Nephron (organoid): ENCODE measurements around the gene B4GALNT3.

Source experiments
- H3K27ac Mint-ChIP-seq, 3 experiments: 2 replicates each; pipeline ENCODE4 v1.8.0; 2020; ENCODE audit warnings: mixed read lengths in 3 of 3, mild to moderate bottlenecking in 2 of 3, moderate library complexity in 1 of 3
- H3K27me3 Mint-ChIP-seq: 2 replicates; pipeline ENCODE4 v1.8.0; 2021; ENCODE audit warnings: low read depth, mild to moderate bottlenecking, moderate library complexity, mixed read lengths
- H3K36me3 Mint-ChIP-seq: 2 replicates; pipeline ENCODE4 v1.8.0; 2020; ENCODE audit warnings: low read depth, mixed read lengths
- H3K4me1 Mint-ChIP-seq: 2 replicates; pipeline ENCODE4 v1.8.0; 2020; ENCODE audit warnings: mixed read lengths
- H3K4me3 Mint-ChIP-seq, 3 experiments: 2 replicates each; pipeline ENCODE4 v1.8.0; 2020; ENCODE audit warnings: mild to moderate bottlenecking in 3 of 3, mixed read lengths in 3 of 3, moderate library complexity in 2 of 3
- H3K9me3 Mint-ChIP-seq: 2 replicates; pipeline ENCODE4 v1.8.0; 2020; ENCODE audit warnings: mixed read lengths
- TF ChIP-seq, protein P1 (sequence below), 3 experiments: fragments of 200-600 bp; sonication (generic); IDR thresholded peaks; one replicate each; pipeline ENCODE4 v1.5.0; 2021; ENCODE audit warnings: antibody characterized with exemption in 3 of 3; ENCODE audit not compliant: unreplicated experiment in 3 of 3

B4GALNT3 gene

DNA sequence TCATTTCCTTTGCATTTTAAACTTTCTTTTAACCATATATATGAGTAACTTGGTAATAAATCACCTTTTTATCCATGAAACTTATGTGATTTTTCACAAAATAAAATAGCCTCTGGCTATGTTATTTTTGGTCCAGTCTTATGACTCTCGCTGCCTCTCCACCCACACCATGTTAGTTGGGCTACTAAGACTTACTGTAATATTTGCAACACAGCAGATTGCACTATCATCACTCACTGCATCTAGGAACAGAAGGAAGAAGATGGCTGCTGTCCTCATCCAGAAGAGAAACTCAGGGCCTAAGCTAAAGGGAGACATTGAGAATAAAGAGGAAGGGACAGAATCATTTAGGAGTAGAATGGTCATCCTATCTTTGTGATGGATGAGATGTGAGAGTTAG, 12.6 kb upstream of the B4GALNT3 start:
- Mint-ChIP-seq H3K9me3 (no peaks in the 10 kb centered on the region), H3K36me3 (peaks cover 3% of the 10 kb centered on the region), H3K27me3 (peaks cover 4% of the 10 kb centered on the region), H3K4me1 (no peaks in the 10 kb centered on the region), H3K4me3 (no peak overlapping the region), H3K27ac (no peak overlapping the region)
- TF ChIP-seq, protein P1, sequence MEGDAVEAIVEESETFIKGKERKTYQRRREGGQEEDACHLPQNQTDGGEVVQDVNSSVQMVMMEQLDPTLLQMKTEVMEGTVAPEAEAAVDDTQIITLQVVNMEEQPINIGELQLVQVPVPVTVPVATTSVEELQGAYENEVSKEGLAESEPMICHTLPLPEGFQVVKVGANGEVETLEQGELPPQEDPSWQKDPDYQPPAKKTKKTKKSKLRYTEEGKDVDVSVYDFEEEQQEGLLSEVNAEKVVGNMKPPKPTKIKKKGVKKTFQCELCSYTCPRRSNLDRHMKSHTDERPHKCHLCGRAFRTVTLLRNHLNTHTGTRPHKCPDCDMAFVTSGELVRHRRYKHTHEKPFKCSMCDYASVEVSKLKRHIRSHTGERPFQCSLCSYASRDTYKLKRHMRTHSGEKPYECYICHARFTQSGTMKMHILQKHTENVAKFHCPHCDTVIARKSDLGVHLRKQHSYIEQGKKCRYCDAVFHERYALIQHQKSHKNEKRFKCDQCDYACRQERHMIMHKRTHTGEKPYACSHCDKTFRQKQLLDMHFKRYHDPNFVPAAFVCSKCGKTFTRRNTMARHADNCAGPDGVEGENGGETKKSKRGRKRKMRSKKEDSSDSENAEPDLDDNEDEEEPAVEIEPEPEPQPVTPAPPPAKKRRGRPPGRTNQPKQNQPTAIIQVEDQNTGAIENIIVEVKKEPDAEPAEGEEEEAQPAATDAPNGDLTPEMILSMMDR (IDR thresholded peaks at IDR 0.05; ENCODE audit: unreplicated experiment in 3 of 3): no peak

DNA sequence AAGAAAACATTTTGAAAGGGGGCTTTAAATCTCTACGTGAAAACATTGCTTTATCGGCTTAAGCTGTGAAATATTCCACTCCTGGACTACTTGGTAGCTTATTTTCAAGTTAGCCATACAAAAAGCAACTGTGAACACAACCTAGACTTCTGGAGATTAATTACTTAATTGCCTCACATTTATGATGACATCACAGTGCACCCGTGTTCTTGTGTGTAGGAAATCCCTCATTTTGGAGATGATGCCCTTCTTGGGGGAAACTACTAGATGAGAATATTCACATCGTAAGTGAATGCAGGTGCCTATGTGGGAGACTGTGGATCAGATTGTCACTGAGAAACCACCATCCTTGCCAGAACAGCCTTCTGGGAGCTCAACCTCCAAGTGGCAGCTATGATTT, 10.5 kb upstream of the B4GALNT3 start:
- Mint-ChIP-seq H3K27ac (no peak overlapping the region), H3K36me3 (no peaks in the 10 kb centered on the region), H3K4me3 (no peak overlapping the region), H3K27me3 (peaks cover 8% of the 10 kb centered on the region), H3K9me3 (no peaks in the 10 kb centered on the region), H3K4me1 (no peaks in the 10 kb centered on the region)
- TF ChIP-seq, protein P1 (IDR thresholded peaks at IDR 0.05; ENCODE audit: unreplicated experiment in 3 of 3): no peak

GRCh38 chr12:450438-450837, 9.3 kb upstream of the B4GALNT3 start:
- Mint-ChIP-seq H3K4me3 (no peak overlapping the region), H3K27ac (no peak overlapping the region), H3K9me3 (no peaks in the 10 kb centered on the region), H3K4me1 (no peaks in the 10 kb centered on the region), H3K27me3 (peaks cover 8% of the 10 kb centered on the region), H3K36me3 (no peaks in the 10 kb centered on the region)
- TF ChIP-seq, protein P1 (IDR thresholded peaks at IDR 0.05; ENCODE audit: unreplicated experiment in 3 of 3): no peak

GRCh38 chr12:452667-453210, 7.0 kb upstream of the B4GALNT3 start:
- Mint-ChIP-seq H3K4me1 (no peaks in the 10 kb centered on the region), H3K4me3 (no peak overlapping the region)
- TF ChIP-seq, protein P1 (IDR thresholded peaks at IDR 0.05; ENCODE audit: unreplicated experiment in 3 of 3): no peak

GRCh38 chr12:454833-455232, 4.9 kb upstream of the B4GALNT3 start:
- Mint-ChIP-seq H3K4me3 (no peak overlapping the region), H3K27me3 (peaks cover 48% of the 10 kb centered on the region), H3K4me1 (peaks cover 3% of the 10 kb centered on the region), H3K36me3 (no peaks in the 10 kb centered on the region), H3K27ac (no peak overlapping the region), H3K9me3 (no peaks in the 10 kb centered on the region)
- TF ChIP-seq, protein P1 (IDR thresholded peaks at IDR 0.05; ENCODE audit: unreplicated experiment in 3 of 3): no peak

More at GRCh38 chr12:452667-453210, 7.0 kb upstream of the B4GALNT3 start:
- Mint-ChIP-seq H3K27ac (no peak overlapping the region), H3K27me3 (peaks cover 28% of the 10 kb centered on the region), H3K36me3 (no peaks in the 10 kb centered on the region), H3K9me3 (no peaks in the 10 kb centered on the region)

DNA sequence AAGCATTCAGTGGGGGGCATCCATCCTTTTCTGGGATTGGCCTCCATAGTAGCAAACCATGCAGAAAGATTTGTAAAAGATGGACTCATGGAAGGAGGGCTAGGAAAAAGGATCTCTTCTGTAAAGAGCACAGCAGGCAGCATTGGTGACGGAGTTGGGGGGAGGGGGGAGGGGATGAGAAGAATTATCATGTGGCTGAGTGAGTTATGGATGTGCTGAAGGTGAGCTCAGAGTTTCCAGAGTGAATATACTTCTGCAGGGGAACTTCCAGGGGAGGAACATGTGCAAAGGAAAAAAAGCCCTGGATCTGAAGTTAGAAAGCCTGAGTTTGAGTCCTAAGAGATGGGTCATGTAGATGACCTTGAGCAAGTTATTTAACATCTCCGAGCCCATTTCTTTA, 3.9 kb upstream of the B4GALNT3 start:
- Mint-ChIP-seq H3K27me3 (peaks cover 49% of the 10 kb centered on the region), H3K4me3 (no peak overlapping the region), H3K4me1 (peaks cover 4% of the 10 kb centered on the region), H3K27ac (no peak overlapping the region), H3K9me3 (no peaks in the 10 kb centered on the region), H3K36me3 (no peaks in the 10 kb centered on the region)
- TF ChIP-seq, protein P1 (IDR thresholded peaks at IDR 0.05; ENCODE audit: unreplicated experiment in 3 of 3): no peak
